Measurements from ENCODE around the gene TTL.
"Not testable (repeated sequence)": the region's sequence is repeated elsewhere in the genome, so short reads cannot be mapped to it uniquely, and the experiment has no call there.

Gene TTL

GRCh38 chr2:112524276-112524675 lies 42.3 kb downstream of the TTL start:
- not testable (repeated sequence) for DNase-seq

- no peak for DNase-seq
Measured at GRCh38 chr2:112528541-112528940, 46.6 kb downstream of the TTL start.

- no peak for DNase-seq
Measured at GRCh38 chr2:112529757-112530156, 47.8 kb downstream of the TTL start.

GRCh38 chr2:112530728-112531127 lies 48.8 kb downstream of the TTL start:
- DNase-seq: no peak

GRCh38 chr2:112534826-112535225 lies 52.9 kb downstream of the TTL start:
- DNase-seq: no peak

GRCh38 chr2:112536665-112537064 lies 54.7 kb downstream of the TTL start:
- not testable (repeated sequence) for DNase-seq

- no peak for DNase-seq
Measured at GRCh38 chr2:112539306-112539705, 57.4 kb downstream of the TTL start.

GRCh38 chr2:112540906-112541305 lies 59.0 kb downstream of the TTL start:
- no peak for DNase-seq

- peak; percentile 79 to 81 for DNase-seq
Measured at GRCh38 chr2:112541315-112542122, 59.6 kb downstream of the TTL start.

GRCh38 chr2:112542123-112542983 lies 60.4 kb downstream of the TTL start, which contains the start of gene POLR1B:
Gene POLR1B (plus strand): TSS chr2:112542465. CDS start chr2:112542495, 30 bp downstream.
- peak; percentile 79 to 84 for DNase-seq

GRCh38 chr2:112542984-112543661 lies 61.2 kb downstream of the TTL start:
- DNase-seq: no peak

- no peak for DNase-seq
Measured at GRCh38 chr2:112547333-112547732, 65.4 kb downstream of the TTL start.

GRCh38 chr2:112548980-112549379 lies 67.0 kb downstream of the TTL start:
- DNase-seq: no peak

GRCh38 chr2:112566104-112566503 lies 84.1 kb downstream of the TTL start:
- DNase-seq: no peak

- not testable (repeated sequence) for DNase-seq
Measured at GRCh38 chr2:112566508-112566907, 84.6 kb downstream of the TTL start.

- DNase-seq: no peak
Measured at GRCh38 chr2:112572005-112572404, 90.0 kb downstream of the TTL start.

- no peak for DNase-seq
Measured at GRCh38 chr2:112577756-112578155, 95.8 kb downstream of the TTL start.

GRCh38 chr2:112579241-112579640 lies 97.3 kb downstream of the TTL start:
- peak; percentile 41 to 87 for DNase-seq

- DNase-seq: no peak
Measured at GRCh38 chr2:112580084-112580483, 98.1 kb downstream of the TTL start.

- peak; percentile 55 to 70 for DNase-seq
Measured at GRCh38 chr2:112582314-112582746, 100.4 kb downstream of the TTL start.

- DNase-seq: no peak
Measured at GRCh38 chr2:112583497-112584133, 101.7 kb downstream of the TTL start.

GRCh38 chr2:112584134-112584890 lies 102.4 kb downstream of the TTL start, which contains the start of gene CHCHD5:
Gene CHCHD5 (plus strand): TSS chr2:112584609. CDS start chr2:112584648, 39 bp downstream.
- DNase-seq: peak; percentile 90 to 94
